Measurements from ENCODE around the gene MTUS2.

The MTUS2 gene

GRCh38 chr13:28859069-28859468 lies 38.9 kb downstream of the MTUS2 start:
- DNase-seq = no peak

- no peak for DNase-seq
These were observed 39.6 kb downstream of the MTUS2 start for GRCh38 chr13:28859717-28860116.

- DNase-seq = no peak
These were observed 44.4 kb downstream of the MTUS2 start for GRCh38 chr13:28864544-28864943.

GRCh38 chr13:28865149-28865744 lies 45.1 kb downstream of the MTUS2 start:
- DNase-seq = no peak

GRCh38 chr13:28865951-28866350 lies 45.8 kb downstream of the MTUS2 start:
- DNase-seq = no peak

- no peak for DNase-seq
These were observed 46.8 kb downstream of the MTUS2 start for GRCh38 chr13:28866932-28867331.

GRCh38 chr13:28867564-28867963 lies 47.4 kb downstream of the MTUS2 start:
- no peak for DNase-seq

GRCh38 chr13:28872427-28873176 lies 52.5 kb downstream of the MTUS2 start:
- no peak for DNase-seq

- DNase-seq = no peak
These were observed 55.9 kb downstream of the MTUS2 start for GRCh38 chr13:28875846-28876615.

- DNase-seq = no peak
These were observed 57.3 kb downstream of the MTUS2 start for GRCh38 chr13:28877408-28877807.

GRCh38 chr13:28885181-28885580 lies 65.0 kb downstream of the MTUS2 start:
- no peak for DNase-seq

- DNase-seq = no peak
These were observed 69.1 kb downstream of the MTUS2 start for GRCh38 chr13:28889086-28889732.

- DNase-seq = no peak
These were observed 70.6 kb downstream of the MTUS2 start for GRCh38 chr13:28890712-28891111.

- no peak for DNase-seq
These were observed 97.9 kb downstream of the MTUS2 start for GRCh38 chr13:28918030-28918429.

GRCh38 chr13:28922341-28922740 lies 102.2 kb downstream of the MTUS2 start:
- no peak for DNase-seq

- no peak for DNase-seq
These were observed 115.0 kb downstream of the MTUS2 start for GRCh38 chr13:28935104-28935503.

GRCh38 chr13:28942906-28943305 lies 122.8 kb downstream of the MTUS2 start:
- DNase-seq = no peak

GRCh38 chr13:28953714-28954418 lies 133.7 kb downstream of the MTUS2 start:
- no peak for DNase-seq

- DNase-seq = no peak
These were observed 134.2 kb downstream of the MTUS2 start for GRCh38 chr13:28954419-28954725.

GRCh38 chr13:28954810-28955209 lies 134.7 kb downstream of the MTUS2 start:
- DNase-seq = no peak

- DNase-seq = no peak
These were observed 135.3 kb downstream of the MTUS2 start for GRCh38 chr13:28955264-28955966.

GRCh38 chr13:28958018-28958417 lies 137.9 kb downstream of the MTUS2 start:
- DNase-seq = no peak

All from right kidney (tissue), 1 donor.